HG02571 (cell line): Measurements from ENCODE around the gene GIT2.
"Not testable (repeated sequence)": the region's sequence is repeated elsewhere in the genome, so short reads cannot be mapped to it uniquely, and the experiment has no call there.

Experiments used
- ATAC-seq: cut with Tn5 transposase; IDR thresholded peaks from one replicate; pipeline ENCODE4 v1.9.1; 2021; ENCODE audit warnings: mild to moderate bottlenecking, moderate library complexity; ENCODE audit not compliant: unreplicated experiment

GIT2 gene

GRCh38 chr12:109923481-109924245, 72.5 kb downstream of the GIT2 start:
- ATAC-seq = no peak

- ATAC-seq = no peak
These were observed 73.1 kb downstream of the GIT2 start for GRCh38 chr12:109923038-109923437.

- no peak for ATAC-seq
These were observed 74.2 kb downstream of the GIT2 start for GRCh38 chr12:109921982-109922381.

DNA sequence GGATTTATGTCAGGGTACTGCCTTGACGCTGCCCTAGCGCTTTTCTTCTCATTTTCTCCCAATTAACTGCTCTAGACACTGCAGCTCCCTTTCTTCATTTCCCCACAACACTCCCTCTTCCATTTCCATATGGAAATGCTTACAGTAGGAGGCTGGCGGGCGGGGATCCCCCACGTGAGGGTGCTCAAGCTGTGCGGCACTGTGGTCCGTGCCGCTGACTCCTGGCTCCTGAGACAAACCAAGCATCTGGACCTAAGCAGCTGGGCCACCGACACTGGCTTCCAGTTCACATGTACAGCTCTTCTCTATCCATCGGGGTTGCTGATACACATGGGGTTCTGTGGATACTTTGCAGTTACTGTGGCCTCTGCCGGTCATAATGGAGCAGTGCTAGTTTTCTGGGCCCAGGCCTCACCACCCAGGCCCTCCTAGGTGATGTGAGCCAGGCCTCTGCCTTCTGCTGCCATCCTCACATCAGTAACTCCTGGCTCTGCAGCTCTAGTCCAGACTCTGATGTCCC, 75.8 kb downstream of the GIT2 start:
- ATAC-seq = no peak

GRCh38 chr12:109919456-109919855, 76.7 kb downstream of the GIT2 start:
- no peak for ATAC-seq

- ATAC-seq = no peak
These were observed 80.1 kb downstream of the GIT2 start for GRCh38 chr12:109916045-109916444.

GRCh38 chr12:109915171-109916040, 80.8 kb downstream of the GIT2 start:
- ATAC-seq = no peak

- no peak for ATAC-seq
These were observed 81.7 kb downstream of the GIT2 start for GRCh38 chr12:109914461-109914860.

GRCh38 chr12:109912855-109913321, 83.3 kb downstream of the GIT2 start:
- no peak for ATAC-seq

DNA sequence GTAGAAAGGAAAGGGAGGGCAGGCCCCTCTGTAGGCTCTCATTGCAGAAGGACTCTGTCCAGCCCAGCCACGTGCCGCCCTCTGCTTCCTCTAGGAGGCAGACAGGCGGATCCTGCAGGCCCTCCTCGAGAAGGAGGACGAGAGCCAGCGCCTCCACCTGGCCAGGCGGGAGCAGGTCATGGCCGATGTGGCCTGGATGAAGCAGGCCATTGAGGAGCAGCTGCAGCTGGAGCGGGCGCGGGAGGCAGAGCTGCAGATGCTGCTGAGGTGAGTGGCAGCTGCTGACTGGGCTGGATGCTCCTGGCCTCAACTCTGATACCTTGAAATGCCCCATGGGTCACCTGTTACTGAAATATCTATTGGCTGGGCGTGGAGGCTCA, 85.2 kb downstream of the GIT2 start:
- no peak for ATAC-seq

- no peak for ATAC-seq
These were observed 85.8 kb downstream of the GIT2 start for GRCh38 chr12:109910254-109910968.

- no peak for ATAC-seq
These were observed 90.9 kb downstream of the GIT2 start for GRCh38 chr12:109905301-109905700.

DNA sequence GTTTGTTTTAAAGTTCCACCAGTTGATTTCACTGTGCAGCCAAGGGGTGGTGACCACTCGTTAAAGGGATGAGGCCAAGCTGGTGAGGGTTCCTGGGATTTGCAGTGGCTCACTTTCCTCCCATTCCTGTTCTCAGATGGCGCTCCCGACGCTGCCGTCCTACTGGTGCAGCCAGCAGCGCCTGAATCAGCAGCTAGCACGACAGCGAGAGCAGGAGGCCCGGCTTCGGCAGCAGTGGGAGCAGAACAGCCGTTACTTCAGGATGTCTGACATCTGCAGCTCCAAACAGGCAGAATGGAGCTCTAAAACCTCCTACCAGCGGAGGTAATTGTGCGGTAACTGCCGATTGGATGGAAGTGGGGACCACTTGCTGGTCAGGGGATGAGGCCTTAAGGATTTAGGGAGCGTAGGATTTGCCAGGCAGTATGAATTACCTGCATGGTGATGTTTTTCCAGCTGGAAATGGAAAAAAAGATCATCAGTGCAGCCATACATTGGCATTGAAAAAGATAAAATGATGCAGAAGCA, 93.2 kb downstream of the GIT2 start:
- no peak for ATAC-seq

GRCh38 chr12:109900752-109901580, 95.2 kb downstream of the GIT2 start:
- peak; percentile 18 for ATAC-seq

DNA sequence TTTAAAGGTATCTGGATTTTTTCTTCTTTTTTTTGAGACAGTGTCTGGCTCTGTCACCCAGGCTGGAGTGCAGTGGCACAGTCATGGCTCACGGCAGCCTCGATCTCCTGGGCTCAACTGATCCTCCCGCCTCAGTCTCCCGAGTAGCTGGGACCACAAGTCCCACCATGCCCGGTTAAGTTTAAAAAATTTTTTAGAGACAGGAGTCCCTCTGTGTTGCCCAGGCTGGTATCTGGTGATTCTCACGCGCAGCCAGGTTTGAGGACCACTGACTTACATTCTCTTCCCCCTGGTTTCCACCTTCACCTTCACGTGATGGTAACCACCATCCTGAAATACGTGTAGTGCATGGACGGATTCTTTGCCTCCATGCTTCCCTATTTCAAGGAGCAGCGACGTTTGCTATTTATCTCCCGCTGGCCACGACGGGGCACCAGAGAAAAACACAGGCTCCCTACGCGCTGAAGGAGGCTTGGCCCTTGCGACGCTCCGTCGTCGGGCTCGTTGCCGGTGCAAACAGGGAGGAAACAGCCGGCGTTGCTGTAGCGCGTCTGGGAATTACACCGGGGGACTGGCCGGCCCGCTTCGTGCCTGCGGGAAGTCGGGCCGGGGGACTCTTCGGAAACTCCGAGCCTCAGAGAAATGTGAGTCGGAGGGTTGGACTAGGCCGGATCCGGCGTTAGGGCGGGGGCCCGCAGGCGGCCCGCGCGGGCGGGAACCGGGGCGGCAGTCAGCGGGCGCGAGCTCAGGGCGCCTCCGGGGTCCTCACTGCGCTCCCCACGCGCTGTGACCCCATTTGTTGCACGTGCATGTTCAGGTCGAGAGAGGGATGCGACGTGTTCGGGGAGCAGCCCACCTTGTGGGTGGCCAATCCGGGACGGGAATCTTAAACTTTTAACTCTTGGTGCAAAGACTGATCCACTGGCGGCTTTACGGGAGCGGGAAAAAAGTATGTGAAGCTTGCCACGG, 96.1 kb downstream of the GIT2 start, which contains the start of gene TCHP:
Gene TCHP (plus strand): TSS at position 492 of the 969 bp plus-strand sequence. CDS start 2,753 bp downstream, outside the sequence.
- ATAC-seq = peak; percentile 58

DNA sequence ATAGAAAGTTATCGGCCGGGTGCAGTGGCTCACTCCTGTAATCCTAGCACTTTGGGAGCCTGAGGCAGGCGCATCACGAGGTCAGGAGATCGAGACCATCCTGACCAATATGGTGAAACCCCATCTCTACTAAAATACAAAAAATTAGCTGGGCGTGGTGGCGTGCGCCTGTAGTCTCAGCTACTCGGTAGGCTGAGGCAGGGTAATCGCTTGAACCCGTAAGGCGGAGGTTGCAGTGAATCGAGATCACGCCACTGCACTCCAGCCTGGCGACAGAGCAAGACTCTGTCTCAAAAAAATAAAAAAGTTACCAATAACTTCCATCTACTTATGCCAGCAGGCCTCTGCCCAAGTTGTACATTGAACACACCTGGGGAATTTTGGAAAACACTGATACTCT, 96.8 kb downstream of the GIT2 start:
- ATAC-seq = not testable (repeated sequence)

DNA sequence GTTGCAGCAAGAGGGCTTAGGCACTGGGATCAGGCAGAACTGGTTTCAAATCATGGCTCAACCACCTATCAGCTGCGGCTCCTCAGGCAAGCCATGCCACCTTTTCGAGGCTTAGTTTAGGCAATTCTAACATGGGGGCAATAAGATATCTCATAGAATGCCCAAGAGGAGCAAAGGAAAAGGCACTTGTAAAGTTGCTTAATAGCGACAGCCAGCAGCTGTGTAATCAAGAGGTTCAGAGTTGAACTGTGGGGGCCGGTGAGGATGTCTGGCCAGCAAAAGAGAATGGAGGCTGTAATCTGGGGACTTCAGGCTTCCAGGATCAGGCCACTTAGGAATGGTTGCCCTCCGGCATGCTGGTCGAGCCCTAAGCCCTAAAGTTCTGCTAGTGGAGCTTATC, 99.1 kb downstream of the GIT2 start:
- ATAC-seq = no peak

DNA sequence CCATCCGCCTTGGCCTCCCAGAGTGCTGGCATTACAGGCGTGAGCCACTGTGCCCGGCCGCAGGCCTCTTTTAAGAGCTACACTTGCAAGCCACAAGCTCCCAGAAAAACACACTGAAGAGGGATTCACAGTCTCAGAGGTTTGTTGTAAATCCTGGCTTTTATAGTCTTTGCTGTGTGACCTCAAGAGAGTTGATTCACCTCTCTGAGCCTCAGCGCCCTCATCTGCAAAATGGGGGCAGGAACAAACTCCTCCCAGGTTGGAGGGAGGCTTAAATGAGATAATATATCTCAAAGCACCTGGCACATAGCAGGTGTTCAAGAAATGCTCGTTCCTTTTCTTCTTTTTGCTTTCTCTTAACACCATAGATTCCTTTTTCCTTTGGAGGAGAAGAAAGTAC, 100.0 kb downstream of the GIT2 start:
- ATAC-seq = no peak

DNA sequence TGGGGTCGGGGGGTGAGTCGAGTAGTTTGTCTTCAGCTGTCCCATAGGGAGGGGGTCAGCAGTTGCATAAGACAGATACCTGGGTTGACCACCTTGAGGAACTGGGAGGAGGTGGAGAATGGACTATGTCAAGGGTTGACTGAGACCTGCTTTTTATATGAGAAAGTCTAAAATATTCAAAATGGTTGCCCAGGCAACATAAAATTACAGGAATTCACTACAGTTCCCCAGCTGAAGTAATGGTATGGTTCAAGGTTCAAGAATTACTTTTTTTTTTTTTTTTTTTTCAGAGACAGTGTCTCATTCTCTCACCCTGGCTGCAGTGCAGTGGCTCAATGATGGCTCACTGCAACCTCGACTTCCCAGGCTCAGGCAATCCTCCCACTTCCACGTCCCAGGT, 101.2 kb downstream of the GIT2 start:
- ATAC-seq = no peak
